Measurements from ENCODE around the gene ROBO1. TPM values are rescaled to one million over a fixed set of nuclear protein-coding genes. Genes with fewer than 3 reads are reported as not detected.
A peak's percentile ranks its signal among the peaks of the same experiment; 100 is the strongest.

Gene ROBO1
- total and polyA plus RNA-seq, 2 of the 13 experiments (the other 11 are each of a cell fraction or from before 2014, with no cell fraction given) = 52.2 to 71.0 TPM

DNA sequence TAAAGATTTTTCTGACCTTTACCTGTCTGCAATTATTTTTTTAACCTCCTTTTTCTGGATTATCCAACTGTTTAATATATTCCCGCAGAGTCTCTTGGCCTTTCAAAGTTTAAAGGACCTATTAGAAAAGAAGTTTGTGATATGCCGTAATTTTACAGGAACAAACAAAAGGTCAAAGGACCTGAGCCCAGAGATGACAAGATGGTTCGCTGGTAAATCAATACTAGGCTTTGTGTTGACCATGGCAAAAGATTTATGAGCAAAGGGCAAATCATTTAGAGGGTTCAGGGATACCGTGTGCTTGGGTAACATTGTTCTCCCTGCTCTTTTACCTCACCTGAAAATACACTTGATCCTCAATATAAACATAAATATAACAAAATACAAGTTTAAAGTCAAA is 923.5 kb downstream of the ROBO1 start (continued):
- TF ChIP-seq, protein P1, sequence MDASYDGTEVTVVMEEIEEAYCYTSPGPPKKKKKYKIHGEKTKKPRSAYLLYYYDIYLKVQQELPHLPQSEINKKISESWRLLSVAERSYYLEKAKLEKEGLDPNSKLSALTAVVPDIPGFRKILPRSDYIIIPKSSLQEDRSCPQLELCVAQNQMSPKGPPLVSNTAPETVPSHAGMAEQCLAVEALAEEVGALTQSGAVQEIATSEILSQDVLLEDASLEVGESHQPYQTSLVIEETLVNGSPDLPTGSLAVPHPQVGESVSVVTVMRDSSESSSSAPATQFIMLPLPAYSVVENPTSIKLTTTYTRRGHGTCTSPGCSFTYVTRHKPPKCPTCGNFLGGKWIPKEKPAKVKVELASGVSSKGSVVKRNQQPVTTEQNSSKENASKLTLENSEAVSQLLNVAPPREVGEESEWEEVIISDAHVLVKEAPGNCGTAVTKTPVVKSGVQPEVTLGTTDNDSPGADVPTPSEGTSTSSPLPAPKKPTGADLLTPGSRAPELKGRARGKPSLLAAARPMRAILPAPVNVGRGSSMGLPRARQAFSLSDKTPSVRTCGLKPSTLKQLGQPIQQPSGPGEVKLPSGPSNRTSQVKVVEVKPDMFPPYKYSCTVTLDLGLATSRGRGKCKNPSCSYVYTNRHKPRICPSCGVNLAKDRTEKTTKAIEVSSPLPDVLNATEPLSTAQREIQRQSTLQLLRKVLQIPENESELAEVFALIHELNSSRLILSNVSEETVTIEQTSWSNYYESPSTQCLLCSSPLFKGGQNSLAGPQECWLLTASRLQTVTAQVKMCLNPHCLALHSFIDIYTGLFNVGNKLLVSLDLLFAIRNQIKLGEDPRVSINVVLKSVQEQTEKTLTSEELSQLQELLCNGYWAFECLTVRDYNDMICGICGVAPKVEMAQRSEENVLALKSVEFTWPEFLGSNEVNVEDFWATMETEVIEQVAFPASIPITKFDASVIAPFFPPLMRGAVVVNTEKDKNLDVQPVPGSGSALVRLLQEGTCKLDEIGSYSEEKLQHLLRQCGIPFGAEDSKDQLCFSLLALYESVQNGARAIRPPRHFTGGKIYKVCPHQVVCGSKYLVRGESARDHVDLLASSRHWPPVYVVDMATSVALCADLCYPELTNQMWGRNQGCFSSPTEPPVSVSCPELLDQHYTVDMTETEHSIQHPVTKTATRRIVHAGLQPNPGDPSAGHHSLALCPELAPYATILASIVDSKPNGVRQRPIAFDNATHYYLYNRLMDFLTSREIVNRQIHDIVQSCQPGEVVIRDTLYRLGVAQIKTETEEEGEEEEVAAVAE (CRISPR knock-in tag; IDR thresholded peaks at IDR 0.05; ENCODE audit: borderline replicate concordance) = 0 out of 2 replicates have a peak, but pooled peaks have one; percentile 29
- TF ChIP-seq, protein P2, sequence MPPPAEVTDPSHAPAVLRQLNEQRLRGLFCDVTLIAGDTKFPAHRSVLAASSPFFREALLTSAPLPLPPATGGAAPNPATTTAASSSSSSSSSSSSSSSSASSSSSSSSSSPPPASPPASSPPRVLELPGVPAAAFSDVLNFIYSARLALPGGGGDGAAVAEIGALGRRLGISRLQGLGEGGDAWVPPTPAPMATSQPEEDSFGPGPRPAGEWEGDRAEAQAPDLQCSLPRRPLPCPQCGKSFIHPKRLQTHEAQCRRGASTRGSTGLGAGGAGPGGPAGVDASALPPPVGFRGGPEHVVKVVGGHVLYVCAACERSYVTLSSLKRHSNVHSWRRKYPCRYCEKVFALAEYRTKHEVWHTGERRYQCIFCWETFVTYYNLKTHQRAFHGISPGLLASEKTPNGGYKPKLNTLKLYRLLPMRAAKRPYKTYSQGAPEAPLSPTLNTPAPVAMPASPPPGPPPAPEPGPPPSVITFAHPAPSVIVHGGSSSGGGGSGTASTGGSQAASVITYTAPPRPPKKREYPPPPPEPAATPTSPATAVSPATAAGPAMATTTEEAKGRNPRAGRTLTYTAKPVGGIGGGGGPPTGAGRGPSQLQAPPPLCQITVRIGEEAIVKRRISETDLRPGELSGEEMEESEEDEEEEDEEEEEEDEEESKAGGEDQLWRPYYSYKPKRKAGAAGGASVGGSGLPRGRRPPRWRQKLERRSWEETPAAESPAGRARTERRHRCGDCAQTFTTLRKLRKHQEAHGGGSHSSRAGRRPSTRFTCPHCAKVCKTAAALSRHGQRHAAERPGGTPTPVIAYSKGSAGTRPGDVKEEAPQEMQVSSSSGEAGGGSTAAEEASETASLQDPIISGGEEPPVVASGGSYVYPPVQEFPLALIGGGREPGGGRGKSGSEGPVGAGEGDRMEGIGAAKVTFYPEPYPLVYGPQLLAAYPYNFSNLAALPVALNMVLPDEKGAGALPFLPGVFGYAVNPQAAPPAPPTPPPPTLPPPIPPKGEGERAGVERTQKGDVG (CRISPR knock-in tag; IDR thresholded peaks at IDR 0.05; ENCODE audit: borderline replicate concordance) = no peak
- TF ChIP-seq MEIS2 (CRISPR knock-in tag; IDR thresholded peaks at IDR 0.05) (peak; percentile 99), ZNF136 (CRISPR knock-in tag; IDR thresholded peaks at IDR 0.05; ENCODE audit: low read depth) (no peak), MED1 (CRISPR knock-in tag; IDR thresholded peaks at IDR 0.05) (peak; percentile 98), ATF7 (IDR thresholded peaks at IDR 0.05) (peak; percentile 24; the same call in 1 of the 2 replicates), ATF7 (CRISPR knock-in tag; IDR thresholded peaks at IDR 0.05) (no peak; the same call in 1 of the 2 replicates), MED13 (CRISPR knock-in tag; IDR thresholded peaks at IDR 0.05) (peak; percentile 97), NR2F2 (IDR thresholded peaks at IDR 0.05; ENCODE audit: borderline replicate concordance, low read depth) (peak; percentile 100), HNRNPLL (IDR thresholded peaks at IDR 0.05; ENCODE audit: low read depth, low read length, poor library complexity, severe bottlenecking) (no peak), TAF1 (CRISPR knock-in tag; IDR thresholded peaks at IDR 0.05) (no peak)
- TF ChIP-seq, protein P3, sequence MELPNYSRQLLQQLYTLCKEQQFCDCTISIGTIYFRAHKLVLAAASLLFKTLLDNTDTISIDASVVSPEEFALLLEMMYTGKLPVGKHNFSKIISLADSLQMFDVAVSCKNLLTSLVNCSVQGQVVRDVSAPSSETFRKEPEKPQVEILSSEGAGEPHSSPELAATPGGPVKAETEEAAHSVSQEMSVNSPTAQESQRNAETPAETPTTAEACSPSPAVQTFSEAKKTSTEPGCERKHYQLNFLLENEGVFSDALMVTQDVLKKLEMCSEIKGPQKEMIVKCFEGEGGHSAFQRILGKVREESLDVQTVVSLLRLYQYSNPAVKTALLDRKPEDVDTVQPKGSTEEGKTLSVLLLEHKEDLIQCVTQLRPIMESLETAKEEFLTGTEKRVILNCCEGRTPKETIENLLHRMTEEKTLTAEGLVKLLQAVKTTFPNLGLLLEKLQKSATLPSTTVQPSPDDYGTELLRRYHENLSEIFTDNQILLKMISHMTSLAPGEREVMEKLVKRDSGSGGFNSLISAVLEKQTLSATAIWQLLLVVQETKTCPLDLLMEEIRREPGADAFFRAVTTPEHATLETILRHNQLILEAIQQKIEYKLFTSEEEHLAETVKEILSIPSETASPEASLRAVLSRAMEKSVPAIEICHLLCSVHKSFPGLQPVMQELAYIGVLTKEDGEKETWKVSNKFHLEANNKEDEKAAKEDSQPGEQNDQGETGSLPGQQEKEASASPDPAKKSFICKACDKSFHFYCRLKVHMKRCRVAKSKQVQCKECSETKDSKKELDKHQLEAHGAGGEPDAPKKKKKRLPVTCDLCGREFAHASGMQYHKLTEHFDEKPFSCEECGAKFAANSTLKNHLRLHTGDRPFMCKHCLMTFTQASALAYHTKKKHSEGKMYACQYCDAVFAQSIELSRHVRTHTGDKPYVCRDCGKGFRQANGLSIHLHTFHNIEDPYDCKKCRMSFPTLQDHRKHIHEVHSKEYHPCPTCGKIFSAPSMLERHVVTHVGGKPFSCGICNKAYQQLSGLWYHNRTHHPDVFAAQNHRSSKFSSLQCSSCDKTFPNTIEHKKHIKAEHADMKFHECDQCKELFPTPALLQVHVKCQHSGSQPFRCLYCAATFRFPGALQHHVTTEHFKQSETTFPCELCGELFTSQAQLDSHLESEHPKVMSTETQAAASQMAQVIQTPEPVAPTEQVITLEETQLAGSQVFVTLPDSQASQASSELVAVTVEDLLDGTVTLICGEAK (IDR thresholded peaks at IDR 0.05) = peak; percentile 49; the same call in 1 of the 2 replicates
- TF ChIP-seq, protein P3 (CRISPR knock-in tag; IDR thresholded peaks at IDR 0.05) = no peak; the same call in 1 of the 2 replicates
